NCI-H1105 (cell line): Measurements from ENCODE around the gene USE1.

ENCODE experiments used
- DNase-seq: peaks from one replicate; lab custom pipeline; 2025; lab: John Stamatoyannopoulos, UW

USE1 gene

GRCh38 chr19:17205237-17206140, 9.7 kb upstream of the USE1 start:
- no peak for DNase-seq

DNA sequence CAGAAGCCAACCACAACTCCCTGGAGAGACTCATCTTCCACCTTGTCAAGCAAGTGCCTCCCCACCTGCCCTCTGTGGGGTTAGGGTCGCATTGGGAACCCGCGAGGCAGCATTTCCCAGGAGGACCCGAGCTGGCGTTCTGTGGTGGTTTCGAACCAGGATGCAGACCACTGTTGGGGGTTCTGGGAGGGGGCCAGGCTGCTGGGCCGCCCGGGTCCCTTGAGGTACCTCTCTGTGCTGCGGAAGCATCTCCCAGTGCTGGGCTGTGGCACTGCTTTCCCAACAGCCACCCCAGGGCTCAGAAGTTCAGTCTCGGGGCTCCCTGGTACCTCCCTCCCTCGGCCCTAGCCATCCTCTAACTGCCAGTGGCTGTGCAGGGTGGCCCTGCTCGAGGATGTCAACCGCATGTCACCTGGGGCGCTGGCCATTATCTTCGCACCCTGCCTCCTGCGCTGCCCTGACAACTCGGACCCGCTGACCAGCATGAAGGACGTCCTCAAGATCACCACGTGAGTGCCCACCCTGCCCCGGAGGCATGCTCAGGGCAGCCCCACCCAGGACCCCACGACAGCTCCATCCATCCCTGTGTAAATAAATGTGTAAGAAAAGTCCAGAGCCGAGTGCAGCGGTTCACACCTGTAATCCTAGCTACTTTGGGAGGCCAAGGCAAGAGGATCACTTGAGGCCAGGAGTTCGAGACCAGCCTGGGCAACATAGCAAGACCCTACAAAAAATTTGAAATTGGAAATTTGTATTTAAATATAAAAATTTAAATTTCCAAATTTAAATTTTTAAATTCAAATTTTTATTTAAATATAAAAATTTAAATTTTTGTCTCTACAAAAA, 8.2 kb upstream of the USE1 start:
- DNase-seq = no peak

DNA sequence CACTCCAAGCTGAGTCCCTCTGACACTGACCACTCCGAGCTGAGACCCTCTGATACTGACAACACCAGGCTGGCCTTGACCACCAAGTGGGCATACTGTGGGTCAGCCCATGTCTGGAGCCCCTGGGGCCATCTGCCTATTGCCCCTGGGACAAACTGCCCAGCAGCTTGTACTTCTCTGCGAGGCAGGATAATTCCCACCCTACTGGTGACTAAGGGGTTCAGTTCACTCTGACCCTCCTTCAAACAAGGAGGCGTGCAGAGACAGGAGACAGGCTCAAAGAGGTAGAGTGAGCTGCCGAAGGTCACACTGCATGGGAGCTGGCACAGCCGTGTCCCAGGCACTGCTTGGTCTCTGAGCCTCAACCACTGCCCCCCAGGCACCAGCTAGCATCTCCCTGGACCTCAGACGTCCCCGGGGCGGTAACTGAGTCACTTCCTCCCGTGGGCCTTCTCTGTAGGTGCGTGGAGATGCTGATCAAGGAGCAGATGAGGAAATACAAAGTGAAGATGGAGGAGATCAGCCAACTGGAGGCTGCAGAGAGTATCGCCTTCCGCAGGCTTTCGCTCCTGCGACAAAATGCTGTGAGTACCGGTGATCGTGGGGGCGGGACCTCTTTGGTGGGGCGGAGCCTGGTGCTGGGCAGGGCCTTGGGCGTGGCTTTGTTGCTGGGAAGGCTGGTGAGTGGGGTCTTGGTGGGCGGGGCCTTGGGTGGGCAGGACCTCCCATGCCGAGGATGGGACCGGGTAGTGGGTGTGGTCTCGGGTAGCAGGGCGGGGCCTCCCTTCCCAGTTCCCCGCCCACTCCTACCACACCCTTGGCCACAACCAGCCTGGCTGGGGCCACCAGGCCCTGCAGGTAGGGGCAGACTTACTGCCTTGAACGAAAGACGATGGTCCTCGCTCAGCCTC, 5.8 kb upstream of the USE1 start:
- DNase-seq = no peak

GRCh38 chr19:17210296-17210695, 4.9 kb upstream of the USE1 start:
- no peak for DNase-seq

DNA sequence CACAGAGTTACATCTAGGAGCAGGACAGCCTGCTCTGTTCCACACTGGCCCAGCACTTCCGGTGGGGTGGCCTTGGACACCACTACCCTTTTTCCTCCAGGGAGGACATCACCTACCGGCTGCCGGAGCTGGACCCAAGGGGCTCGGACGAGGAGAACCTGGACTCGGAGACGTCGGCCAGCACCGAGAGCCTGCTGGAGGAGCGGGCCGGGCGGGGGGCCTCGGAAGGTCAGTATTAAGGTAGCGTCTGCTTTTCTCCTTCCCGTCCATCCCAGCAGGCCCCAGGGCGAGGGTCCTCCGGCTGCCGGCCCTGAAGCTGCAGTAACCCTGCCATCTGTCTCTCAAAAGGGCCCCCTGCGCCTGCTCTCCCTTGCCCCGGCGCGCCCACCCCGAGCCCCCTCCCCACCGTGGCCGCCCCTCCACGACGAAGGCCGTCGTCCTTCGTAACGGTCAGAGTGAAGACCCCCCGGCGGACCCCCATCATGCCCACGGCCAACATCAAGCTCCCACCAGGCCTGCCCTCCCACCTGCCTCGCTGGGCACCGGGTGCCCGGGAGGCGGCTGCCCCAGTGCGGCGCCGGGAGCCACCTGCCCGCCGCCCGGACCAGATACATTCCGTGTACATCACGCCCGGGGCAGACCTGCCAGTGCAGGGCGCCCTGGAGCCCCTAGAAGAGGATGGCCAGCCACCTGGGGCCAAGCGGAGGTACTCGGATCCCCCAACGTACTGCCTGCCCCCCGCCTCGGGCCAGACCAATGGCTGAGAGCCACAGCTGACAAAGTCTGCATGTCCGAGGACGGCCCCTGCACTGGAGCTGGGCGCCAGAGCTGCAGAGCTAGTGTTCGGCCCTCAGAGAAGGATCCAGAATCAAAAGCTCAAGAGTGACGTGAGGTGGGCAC, 3.4 kb upstream of the USE1 start:
- DNase-seq = no peak

- DNase-seq = no peak
Observed at GRCh38 chr19:17213334-17213733, 1.8 kb upstream of the USE1 start.

GRCh38 chr19:17214508-17215126, 540 bp upstream of the USE1 start:
- no peak for DNase-seq

GRCh38 chr19:17216058-17216670, 1.0 kb downstream of the USE1 start:
- DNase-seq = no peak

GRCh38 chr19:17219286-17219685, 4.1 kb downstream of the USE1 start:
- no peak for DNase-seq

DNA sequence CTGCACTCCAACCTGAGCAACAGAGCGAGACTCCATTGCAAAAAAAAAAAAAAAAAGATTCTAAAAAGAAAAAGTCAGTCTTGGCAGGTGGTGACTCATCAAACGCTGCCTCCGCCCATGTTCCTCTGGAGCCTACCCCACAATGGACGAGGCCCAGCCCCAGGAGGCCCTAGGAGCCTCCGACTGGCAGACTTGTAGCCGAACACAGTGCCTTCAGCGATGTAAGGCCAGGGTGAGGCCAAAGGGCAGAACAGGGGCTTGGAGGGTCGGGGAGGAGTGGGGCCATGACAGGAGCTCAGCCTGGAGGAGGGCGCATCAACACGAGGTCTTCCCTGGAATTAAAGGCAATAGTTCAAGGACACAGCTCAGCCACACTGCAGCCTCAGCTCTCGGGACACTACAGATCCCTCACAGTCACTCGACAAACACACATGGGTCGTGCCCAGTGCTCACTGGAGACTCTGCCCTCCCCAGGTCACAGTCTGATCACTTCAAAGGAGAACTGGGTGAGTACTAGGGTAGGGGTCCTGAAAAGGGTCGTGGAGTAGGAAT, 5.1 kb downstream of the USE1 start:
- DNase-seq = no peak

DNA sequence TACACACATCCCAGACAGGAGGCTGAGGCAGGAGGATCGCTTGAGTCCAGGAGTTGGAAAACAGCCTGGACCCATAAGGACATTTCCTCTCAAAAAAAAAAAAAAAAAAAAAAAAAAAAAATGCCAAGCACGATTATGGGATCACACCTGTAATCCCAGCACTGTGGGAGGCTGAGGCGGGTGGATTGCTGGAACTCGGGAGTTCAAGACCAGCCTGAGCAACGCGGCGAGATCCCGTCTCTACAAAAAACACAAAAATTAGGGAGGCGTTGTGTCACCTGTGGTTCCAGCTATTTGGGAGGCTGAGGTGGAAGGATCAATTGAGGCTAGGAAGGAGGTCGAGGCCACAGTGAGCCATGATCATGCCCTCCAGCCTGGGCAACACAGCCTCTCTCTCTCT, 9.9 kb downstream of the USE1 start:
- DNase-seq = no peak

DNA sequence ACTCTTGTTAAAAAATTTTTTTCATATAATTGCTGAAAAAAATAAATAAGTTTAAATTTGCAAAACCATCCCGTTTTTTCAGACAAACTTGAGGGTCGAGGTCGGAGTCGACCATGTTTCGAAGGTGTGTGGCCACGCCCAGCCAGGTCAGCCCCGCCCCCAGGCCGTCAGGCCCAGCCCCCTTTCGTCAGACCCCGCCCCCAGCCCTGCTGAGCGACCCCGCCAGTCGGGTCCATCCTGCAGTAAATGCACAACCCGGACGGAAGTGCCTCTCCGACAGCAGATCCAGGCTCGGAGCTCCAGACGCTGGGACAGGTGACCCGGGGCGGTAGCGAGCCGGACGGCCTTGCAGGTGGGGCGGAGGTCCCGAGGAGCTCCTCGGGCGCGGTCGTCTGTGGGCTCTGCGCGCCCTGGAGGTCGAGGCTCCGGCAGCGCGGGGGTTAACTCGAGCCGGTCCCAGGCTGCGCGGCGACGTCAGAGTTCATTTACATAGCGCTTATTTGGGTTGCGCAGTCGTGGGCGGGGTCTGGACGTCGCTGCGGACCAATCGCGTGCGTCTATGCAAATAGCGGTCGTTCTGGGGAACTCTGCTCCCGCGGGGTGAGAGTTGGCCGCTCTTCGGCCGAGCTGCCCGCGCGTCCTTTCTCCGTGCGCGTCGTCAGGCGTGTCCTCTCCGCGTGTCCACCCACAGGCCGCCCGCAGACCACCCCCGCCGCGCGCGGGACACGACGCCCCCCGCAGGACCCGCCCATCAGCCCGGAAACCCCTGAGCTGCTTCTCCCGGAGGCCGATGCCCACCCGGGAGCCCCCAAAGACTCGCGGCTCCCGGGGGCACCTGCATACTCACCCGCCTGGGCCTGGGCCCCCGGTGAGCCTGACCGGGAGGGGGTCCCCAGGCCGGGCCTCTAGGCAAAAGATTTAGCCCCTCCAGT, 11.1 kb downstream of the USE1 start, which contains the start of gene OCEL1:
TSS of gene OCEL1 (plus strand) at position 225 of the 932 bp plus-strand sequence. CDS start at position 247, 22 bp downstream.
- peak; percentile 96 for DNase-seq

DNA sequence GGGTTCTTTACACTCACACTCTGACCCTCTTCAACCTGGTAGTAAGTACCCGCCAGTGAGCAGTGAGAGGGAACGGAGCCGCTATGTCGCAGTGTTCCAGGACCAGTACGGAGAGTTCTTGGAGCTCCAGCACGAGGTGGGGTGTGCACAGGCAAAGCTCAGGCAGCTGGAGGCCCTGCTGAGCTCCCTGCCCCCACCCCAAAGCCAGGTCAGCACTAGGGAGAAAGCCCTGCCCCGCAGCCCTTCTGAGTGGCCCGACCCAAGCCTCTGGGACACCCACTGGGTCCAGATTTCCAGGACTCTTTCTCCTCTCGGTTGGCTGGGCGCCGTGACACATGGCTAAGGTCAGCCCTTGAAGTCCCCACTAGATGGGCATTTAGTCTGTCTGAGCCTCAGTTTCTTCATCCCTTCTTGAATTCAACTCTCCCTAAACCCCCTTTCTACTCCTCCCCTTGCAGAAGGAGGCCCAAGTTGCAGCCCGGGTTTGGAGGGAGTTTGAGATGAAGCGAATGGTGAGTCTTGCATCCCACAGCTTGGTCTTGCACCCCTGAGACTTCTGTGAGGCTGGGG, 12.7 kb downstream of the USE1 start:
- DNase-seq = no peak

DNA sequence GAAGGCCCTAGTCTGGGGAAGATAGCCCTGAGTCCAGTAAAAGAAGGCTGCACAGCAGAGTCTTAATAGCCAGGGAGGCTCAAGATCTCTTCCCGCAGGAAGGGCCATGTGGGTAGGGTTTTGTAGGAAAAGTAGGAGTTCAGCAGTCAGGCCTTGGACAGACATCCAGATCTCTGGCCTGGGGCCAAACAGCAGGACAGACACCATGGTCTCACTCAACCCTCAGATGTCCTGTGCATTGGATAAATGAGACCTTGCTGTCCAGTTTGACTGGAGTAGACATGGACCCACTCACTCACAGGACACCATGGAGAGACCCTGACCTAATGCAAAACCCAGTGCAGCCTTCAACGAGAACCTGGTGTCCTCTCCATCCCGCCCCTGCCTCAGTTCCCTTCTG, 14.7 kb downstream of the USE1 start:
- DNase-seq = no peak

DNA sequence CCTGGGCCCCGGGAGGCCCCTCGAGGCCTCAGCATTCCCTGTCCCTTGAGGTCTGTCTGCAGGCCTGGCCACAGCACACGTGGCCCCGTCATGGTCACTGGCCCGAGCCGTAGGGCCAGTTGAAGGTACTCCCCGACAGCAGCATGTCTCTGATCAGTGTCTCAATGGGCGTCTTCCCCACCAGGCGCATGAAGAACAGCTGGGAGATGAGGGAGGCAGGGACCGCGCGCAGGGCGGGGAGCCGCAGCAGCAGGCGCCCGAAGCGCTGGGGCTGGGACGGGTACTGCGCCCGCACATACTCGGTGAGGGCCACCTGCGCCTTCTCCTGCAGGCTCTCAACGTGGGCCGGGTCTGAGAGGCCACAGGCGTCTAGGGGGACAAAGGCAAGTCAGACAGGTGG, 17.1 kb downstream of the USE1 start:
- no peak for DNase-seq

GRCh38 chr19:17234911-17235299, 19.7 kb downstream of the USE1 start:
- DNase-seq = peak; percentile 60

DNA sequence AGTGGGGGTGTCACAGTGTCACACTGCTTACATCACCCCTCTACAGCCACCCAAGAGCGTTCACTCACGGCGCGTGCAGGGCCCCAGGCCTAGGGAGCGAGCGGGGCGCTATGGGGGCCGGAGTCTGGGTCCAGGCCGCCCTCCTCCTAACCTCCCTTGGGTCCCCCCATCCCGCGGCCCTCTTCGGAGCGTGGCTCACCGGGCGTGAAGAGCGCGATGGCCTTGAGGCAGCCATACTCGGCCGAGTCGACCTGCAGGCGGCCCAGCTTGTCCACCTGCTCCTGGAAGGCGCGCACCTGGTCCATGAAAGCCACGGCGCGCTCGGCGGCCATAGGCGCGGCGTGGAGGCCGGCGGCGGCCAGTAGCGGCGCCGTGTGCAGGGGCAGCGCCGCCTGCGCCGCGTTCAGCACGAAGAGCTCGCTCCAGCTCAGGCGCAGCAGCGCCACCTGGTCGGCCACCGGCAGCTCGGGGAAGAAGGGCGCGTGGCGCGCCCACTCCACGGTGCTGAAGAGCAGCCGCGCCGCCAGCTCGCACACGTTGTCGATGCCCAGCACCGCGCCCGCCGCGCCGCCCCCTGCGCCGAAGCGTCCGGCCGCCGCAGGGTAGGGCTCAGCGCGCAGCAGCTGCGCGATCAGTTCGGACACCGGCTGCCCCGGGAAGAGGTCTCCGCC, 20.3 kb downstream of the USE1 start:
- peak; percentile 62 for DNase-seq
